ENCODE results near the gene TRAIP. TPM values are rescaled to one million over a fixed set of nuclear protein-coding genes. Genes with fewer than 3 reads are reported as not detected.

Gene TRAIP
- total RNA-seq, 1 experiment from 2014 or later: 28.0 TPM

GRCh38 chr3:49802719-49803464, 53.5 kb downstream of the TRAIP start, which contains the start of gene INKA1:
Gene INKA1, plus strand, starts transcription at chr3:49803261. Its CDS starts 132 bp downstream, at chr3:49803393.
- CTCF ChIA-PET: interaction anchor here (0.6 to 2.6 kb wide), 18 partner anchors 11 to 796 kb away, joined by 3 to 24 read pairs (median 5); partner anchors contain the start of genes AMIGO3, IP6K1, MON1A and MST1R
- Histone ChIP-seq H3K36me3 (ENCODE audit: control insufficient read depth, insufficient read depth, low read length) (no peaks in the 10 kb centered on the region), H3K4me3 (ENCODE audit: low read depth, low read length) (peak within 1 kb of the TSS; percentile 74), H3K9me3 (no peaks in the 10 kb centered on the region), H3K27me3 (replicated peaks; ENCODE audit: control insufficient read depth, insufficient read depth, low read length) (no peaks in the 10 kb centered on the region), H3K4me1 (no peaks in the 10 kb centered on the region)
- Mint-ChIP-seq H3K27me3 (ENCODE audit: insufficient read depth, unreplicated experiment) (peaks cover 2% of the 10 kb centered on the region), H3K9me3 (ENCODE audit: unreplicated experiment) (no peaks in the 10 kb centered on the region), H3K27ac (ENCODE audit: unreplicated experiment) (peak within 1 kb of the TSS; percentile 71), H3K4me3 (ENCODE audit: unreplicated experiment) (peak within 1 kb of the TSS; percentile 91), H3K36me3 (ENCODE audit: insufficient read depth, unreplicated experiment) (peaks cover 5% of the 10 kb centered on the region), H3K4me1 (ENCODE audit: low read depth, unreplicated experiment) (peaks cover 16% of the 10 kb centered on the region)
- no TSS peak for BruUV-seq (replicated peaks)
- peak; percentile 78 to 88 for TF ChIP-seq CTCF (IDR thresholded peaks at IDR 0.05; ENCODE audit: insufficient read depth in 1 of 2, low read depth in 1 of 2, low read length in 1 of 2, severe bottlenecking in 1 of 2, unreplicated experiment in 1 of 2)
- POLR2A ChIA-PET: interaction anchor here (0.6 kb wide), 2 partner anchors 138 to 1460 kb away, joined by 3 to 7 read pairs; no protein-coding TSS in a partner anchor
- intact Hi-C loops (cut with micrococcal nuclease; ENCODE audit: unreplicated experiment): loop anchor here (1.0 to 2.0 kb wide), 3 partner anchors 16 to 103 kb away; partner anchors contain the start of gene IP6K1
- DNase-seq: peak; percentile 82 to 89

- Histone ChIP-seq H3K9me3 (no peaks in the 10 kb centered on the region), H3K4me3 (ENCODE audit: low read depth, low read length) (no peak overlapping the region), H3K36me3 (ENCODE audit: control insufficient read depth, insufficient read depth, low read length) (no peaks in the 10 kb centered on the region), H3K4me1 (no peaks in the 10 kb centered on the region), H3K27me3 (replicated peaks; ENCODE audit: control insufficient read depth, insufficient read depth, low read length) (no peaks in the 10 kb centered on the region)
- DNase-seq: no peak
- TF ChIP-seq CTCF (IDR thresholded peaks at IDR 0.05; ENCODE audit: insufficient read depth in 1 of 2, low read depth in 1 of 2, low read length in 1 of 2, severe bottlenecking in 1 of 2, unreplicated experiment in 1 of 2): no peak
- H3K4me3 Mint-ChIP-seq (ENCODE audit: unreplicated experiment): no peak overlapping the region
- H3K27ac Mint-ChIP-seq (ENCODE audit: unreplicated experiment): no peak overlapping the region
- H3K9me3 Mint-ChIP-seq (ENCODE audit: unreplicated experiment): no peaks in the 10 kb centered on the region
- intact Hi-C loops (cut with micrococcal nuclease; ENCODE audit: unreplicated experiment): no loop called here
- H3K27me3 Mint-ChIP-seq (ENCODE audit: insufficient read depth, unreplicated experiment): peaks cover 2% of the 10 kb centered on the region
- no TSS peak for BruUV-seq (replicated peaks)
- peaks cover 16% of the 10 kb centered on the region for H3K4me1 Mint-ChIP-seq (ENCODE audit: low read depth, unreplicated experiment)
- POLR2A ChIA-PET: interaction anchor here (0.6 kb wide), 1 partner anchor 82 kb away, joined by 4 read pairs; the partner anchor contains the start of gene AMIGO3
- peaks cover 5% of the 10 kb centered on the region for H3K36me3 Mint-ChIP-seq (ENCODE audit: insufficient read depth, unreplicated experiment)
- CTCF ChIA-PET: no interaction called here
These were observed 55.2 kb downstream of the TRAIP start for GRCh38 chr3:49801160-49801559.

- no peaks in the 10 kb centered on the region for H3K9me3 Mint-ChIP-seq (ENCODE audit: unreplicated experiment)
- ChIA-PET CTCF (interaction anchor here (1.0 kb wide), 1 partner anchor 39 kb away, joined by 3 read pairs; no protein-coding TSS in a partner anchor), POLR2A (no interaction called here)
- H3K27me3 Mint-ChIP-seq (ENCODE audit: insufficient read depth, unreplicated experiment): peaks cover 2% of the 10 kb centered on the region
- Histone ChIP-seq H3K36me3 (ENCODE audit: control insufficient read depth, insufficient read depth, low read length) (no peaks in the 10 kb centered on the region), H3K9me3 (no peaks in the 10 kb centered on the region), H3K4me1 (no peaks in the 10 kb centered on the region), H3K27me3 (replicated peaks; ENCODE audit: control insufficient read depth, insufficient read depth, low read length) (no peaks in the 10 kb centered on the region), H3K4me3 (ENCODE audit: low read depth, low read length) (no peak within 1 kb of the TSS)
- no peak within 1 kb of the TSS for H3K27ac Mint-ChIP-seq (ENCODE audit: unreplicated experiment)
- peaks cover 5% of the 10 kb centered on the region for H3K36me3 Mint-ChIP-seq (ENCODE audit: insufficient read depth, unreplicated experiment)
- no peak for TF ChIP-seq CTCF (IDR thresholded peaks at IDR 0.05; ENCODE audit: insufficient read depth in 1 of 2, low read depth in 1 of 2, low read length in 1 of 2, severe bottlenecking in 1 of 2, unreplicated experiment in 1 of 2)
- peaks cover 16% of the 10 kb centered on the region for H3K4me1 Mint-ChIP-seq (ENCODE audit: low read depth, unreplicated experiment)
- BruUV-seq (replicated peaks): no TSS peak
- intact Hi-C loops (cut with micrococcal nuclease; ENCODE audit: unreplicated experiment): no loop called here
- no peak within 1 kb of the TSS for H3K4me3 Mint-ChIP-seq (ENCODE audit: unreplicated experiment)
- no peak for DNase-seq
These were observed 56.6 kb downstream of the TRAIP start, which contains the start of gene CDHR4 for GRCh38 chr3:49799761-49800160. Gene CDHR4, minus strand, starts transcription at chr3:49799873. Its CDS starts 61 bp downstream, at chr3:49799812.
